Stimulated activated CD8-positive, alpha-beta memory T cell treated with anti-CD3 and anti-CD28 coated beads, Interleukin-12 subunit alpha, Interleukin-12 subunit beta, amount 100 ng/mL, for 24 hours (primary cell): ENCODE measurements around the gene ADGRG2.
"Not testable (repeated sequence)": the region's sequence is repeated elsewhere in the genome, so short reads cannot be mapped to it uniquely, and the experiment has no call there.

Source experiments
- DNase-seq: peaks from one replicate; pipeline ENCODE4 v3.0.0-alpha.2; 2020; ENCODE audit errors: extremely low read depth

The ADGRG2 gene

DNA sequence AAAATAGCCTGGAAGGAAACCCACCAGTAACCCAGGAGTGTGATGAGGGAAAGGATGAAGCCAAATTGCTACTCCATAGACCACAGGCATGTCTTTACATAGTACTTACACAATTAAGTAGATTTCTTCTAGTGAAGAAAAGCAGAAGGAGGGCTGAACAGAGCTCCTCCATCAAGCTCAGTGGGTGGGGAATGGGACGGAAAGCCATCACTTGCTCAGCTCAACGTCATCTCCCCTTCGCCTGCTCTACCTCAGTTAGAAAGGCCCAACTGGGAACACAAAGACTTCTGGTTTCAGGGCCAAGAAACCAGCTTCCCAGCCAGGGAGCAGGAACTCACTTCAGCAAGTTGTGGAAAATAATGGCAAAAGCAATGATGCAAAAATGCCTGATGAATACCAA, 36.6 kb downstream of the ADGRG2 start:
- no peak for DNase-seq

- no peak for DNase-seq
Observed at GRCh38 chrX:19075754-19076153, 46.5 kb downstream of the ADGRG2 start.

DNA sequence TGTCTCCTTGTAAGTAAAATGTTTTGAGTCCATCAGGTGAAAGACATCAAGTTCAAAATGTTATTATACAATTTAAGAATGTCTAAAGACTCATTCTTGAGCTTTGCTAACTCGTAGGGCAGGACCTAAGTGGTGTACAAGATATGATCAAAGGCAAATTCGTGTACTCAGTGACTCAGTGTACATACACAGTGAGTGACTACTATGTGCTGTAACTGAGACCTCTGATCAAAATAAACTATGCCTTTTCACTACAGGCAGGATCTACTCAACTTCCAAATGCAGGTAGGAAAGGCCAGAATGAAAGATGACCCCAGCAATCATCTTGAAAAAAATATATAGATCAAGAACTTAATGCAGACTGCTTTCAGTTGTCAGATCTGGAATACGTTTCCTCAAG, 49.9 kb downstream of the ADGRG2 start:
- no peak for DNase-seq

- DNase-seq = no peak
Observed at GRCh38 chrX:19070555-19070994, 51.7 kb downstream of the ADGRG2 start.

GRCh38 chrX:19066987-19067386, 55.3 kb downstream of the ADGRG2 start:
- not testable (repeated sequence) for DNase-seq

GRCh38 chrX:19065535-19065934, 56.7 kb downstream of the ADGRG2 start:
- DNase-seq = no peak

- DNase-seq = no peak
Observed at GRCh38 chrX:19064175-19064574, 58.1 kb downstream of the ADGRG2 start.

- DNase-seq = no peak
Observed at GRCh38 chrX:19063030-19063429, 59.2 kb downstream of the ADGRG2 start.

GRCh38 chrX:19059067-19059466, 63.2 kb downstream of the ADGRG2 start:
- no peak for DNase-seq

GRCh38 chrX:19057856-19058255, 64.4 kb downstream of the ADGRG2 start:
- no peak for DNase-seq

GRCh38 chrX:19049110-19049509, 73.2 kb downstream of the ADGRG2 start:
- DNase-seq = no peak

- DNase-seq = no peak
Observed at GRCh38 chrX:19046343-19047215, 75.7 kb downstream of the ADGRG2 start.

DNA sequence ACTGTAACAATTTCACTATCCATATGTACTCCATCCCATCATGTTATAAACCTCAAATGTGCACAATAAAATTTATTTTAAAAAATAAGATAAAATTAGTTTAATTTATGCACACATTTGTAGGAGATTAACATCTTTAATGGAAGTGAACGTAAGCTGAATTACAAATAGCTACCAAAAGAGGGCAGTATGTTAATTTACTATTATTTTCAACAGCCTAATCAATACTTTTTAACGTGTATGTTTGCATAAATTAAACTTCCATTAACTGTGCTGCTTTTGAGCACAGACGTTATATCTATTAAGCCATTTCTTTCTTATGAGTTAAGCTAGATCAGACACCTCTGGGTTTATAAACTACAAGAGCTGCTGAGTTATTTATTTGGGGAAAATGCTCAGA, 81.9 kb downstream of the ADGRG2 start:
- DNase-seq = no peak

GRCh38 chrX:19034025-19034424, 88.2 kb downstream of the ADGRG2 start:
- DNase-seq = no peak

DNA sequence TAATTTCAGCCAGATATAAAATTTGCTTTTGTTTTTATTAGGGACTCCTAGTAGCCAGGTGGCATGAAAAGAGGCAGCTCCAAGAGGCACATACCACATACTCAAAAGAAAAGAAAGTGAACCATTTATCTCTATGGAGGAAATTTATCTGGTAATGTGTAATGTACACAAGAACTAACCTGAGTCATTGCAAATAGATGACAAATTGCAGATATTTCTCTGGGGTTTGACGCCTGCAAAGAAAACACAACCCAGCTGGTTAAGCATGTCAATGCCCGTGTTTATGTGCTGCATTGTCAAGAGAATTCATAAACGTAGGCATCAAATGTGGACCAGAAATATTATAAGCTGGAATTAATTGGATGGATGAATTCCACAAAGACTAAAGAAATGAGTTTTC, 91.5 kb downstream of the ADGRG2 start:
- DNase-seq = no peak

DNA sequence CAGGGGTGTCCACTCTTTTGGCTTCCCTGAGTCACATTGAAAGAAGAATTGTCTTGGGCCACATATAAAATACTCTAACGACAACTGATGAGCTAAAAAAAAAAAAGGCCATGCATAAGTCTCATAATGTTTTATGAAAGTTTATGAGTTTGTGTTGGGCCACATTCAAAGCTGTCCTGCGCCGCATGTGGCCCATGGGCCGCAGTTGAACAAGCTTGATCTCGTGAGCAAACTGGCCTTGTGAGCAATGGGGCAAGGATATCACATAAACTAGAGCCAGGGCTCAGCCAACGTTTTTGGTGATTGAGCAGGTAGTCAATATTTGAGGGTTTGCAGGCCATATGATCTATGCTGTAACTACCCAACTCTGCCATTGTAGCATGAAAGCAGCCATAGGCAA, 93.7 kb downstream of the ADGRG2 start:
- no peak for DNase-seq

- DNase-seq = no peak
Observed at GRCh38 chrX:19024366-19024765, 97.9 kb downstream of the ADGRG2 start.

- DNase-seq = no peak
Observed at GRCh38 chrX:19019996-19020395, 102.3 kb downstream of the ADGRG2 start.

DNA sequence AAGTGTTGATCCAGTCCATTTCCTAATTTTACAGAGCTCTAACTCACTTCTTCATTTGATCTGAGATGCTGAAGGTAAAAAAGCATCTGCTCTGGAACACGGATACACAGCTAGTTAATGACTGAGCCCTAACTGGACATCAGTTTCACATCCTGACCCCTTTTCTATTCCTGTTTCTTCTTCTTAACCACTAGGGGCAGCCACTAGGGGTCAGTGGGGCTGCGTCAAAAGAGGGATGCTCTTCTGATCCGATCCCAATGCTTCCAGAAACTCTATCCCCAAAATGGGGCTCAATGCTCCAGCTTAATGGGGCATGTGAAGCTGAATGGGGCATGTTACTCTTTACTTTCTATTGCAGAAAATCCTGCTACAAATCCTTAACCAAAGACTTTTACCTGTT, 105.0 kb downstream of the ADGRG2 start:
- no peak for DNase-seq

- not testable (repeated sequence) for DNase-seq
Observed at GRCh38 chrX:19016614-19017013, 105.7 kb downstream of the ADGRG2 start.

DNA sequence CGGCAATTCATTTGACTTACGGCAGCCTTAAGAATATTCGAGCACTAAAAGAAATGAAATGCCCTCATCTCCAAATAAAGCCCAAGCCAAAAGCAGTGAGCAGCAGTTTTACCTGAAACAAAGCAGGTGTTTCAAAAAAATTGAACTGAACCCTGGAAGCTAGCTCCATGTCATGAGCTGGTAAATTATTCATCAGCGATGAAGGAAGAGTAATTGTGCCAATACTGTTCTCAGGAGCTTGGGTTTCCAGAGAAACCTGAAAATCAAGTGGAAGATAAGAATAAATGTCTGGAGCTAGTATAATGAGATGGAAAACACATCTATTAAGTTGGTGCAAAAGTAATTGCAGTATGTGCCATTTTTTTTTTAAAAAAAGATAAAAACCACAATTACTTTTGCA, 114.4 kb downstream of the ADGRG2 start:
- DNase-seq = no peak

- no peak for DNase-seq
Observed at GRCh38 chrX:19007011-19007410, 115.3 kb downstream of the ADGRG2 start.

DNA sequence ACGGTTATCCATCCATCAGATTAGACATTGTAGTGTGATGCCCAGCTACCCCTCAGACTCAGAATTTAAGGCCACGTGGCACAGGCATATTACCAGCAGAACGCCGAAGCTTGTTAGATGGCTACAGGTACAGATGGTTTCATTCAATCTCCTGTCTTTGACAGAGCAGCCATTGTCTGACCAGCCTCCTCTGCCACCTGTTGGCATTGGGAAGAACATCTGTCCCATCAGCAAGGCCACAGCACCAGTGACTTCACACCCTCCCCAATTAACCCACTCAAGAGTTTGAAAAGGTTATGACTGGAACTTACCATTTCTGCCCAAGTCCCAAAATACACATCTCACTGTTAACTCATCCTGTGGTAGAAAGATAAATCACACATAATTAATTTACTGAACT, 116.4 kb downstream of the ADGRG2 start:
- DNase-seq = no peak

DNA sequence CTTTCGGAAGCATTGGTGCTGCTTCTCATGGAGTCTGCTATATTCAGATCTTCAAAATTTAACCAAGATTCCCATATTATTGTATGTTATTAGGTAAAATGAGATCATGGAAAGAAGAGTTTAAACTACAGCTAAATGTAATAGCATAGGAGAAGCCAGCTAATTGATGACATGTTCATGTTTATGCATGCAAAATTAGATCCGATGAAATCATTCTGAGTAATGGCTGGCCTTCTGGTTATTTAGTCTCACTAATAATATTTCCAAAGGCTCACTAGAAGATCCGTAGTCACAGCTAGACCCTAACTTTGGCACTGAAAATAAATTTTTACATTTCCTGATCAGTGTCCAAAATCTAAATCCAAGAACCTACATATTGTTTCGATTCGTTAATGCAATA, 118.5 kb downstream of the ADGRG2 start:
- no peak for DNase-seq
